ENCODE data around the gene HSPA12B.

The HSPA12B gene

GRCh38 chr20:3767110-3767426 lies 34.6 kb downstream of the HSPA12B start:
- no peak for DNase-seq (ENCODE audit: low read depth)

GRCh38 chr20:3767427-3768341 lies 35.2 kb downstream of the HSPA12B start, which contains the start of gene ADISSP:
ADISSP (minus strand) TSS chr20:3767753; CDS start chr20:3760100, 7,653 bp downstream.
- DNase-seq (ENCODE audit: low read depth): peak; percentile 88

- DNase-seq (ENCODE audit: low read depth): peak; percentile 69
These were observed 36.1 kb downstream of the HSPA12B start for GRCh38 chr20:3768342-3769130.

GRCh38 chr20:3771552-3772058 lies 39.1 kb downstream of the HSPA12B start:
- no peak for DNase-seq (ENCODE audit: low read depth)

- DNase-seq (ENCODE audit: low read depth): no peak
These were observed 43.1 kb downstream of the HSPA12B start for GRCh38 chr20:3775457-3776108.

- no peak for DNase-seq (ENCODE audit: low read depth)
These were observed 44.9 kb downstream of the HSPA12B start for GRCh38 chr20:3777381-3777715.

GRCh38 chr20:3777716-3778629 lies 45.5 kb downstream of the HSPA12B start:
- no peak for DNase-seq (ENCODE audit: low read depth)

GRCh38 chr20:3778976-3779375 lies 46.5 kb downstream of the HSPA12B start:
- no peak for DNase-seq (ENCODE audit: low read depth)

- DNase-seq (ENCODE audit: low read depth): peak; percentile 89
These were observed 48.8 kb downstream of the HSPA12B start, which contains the start of gene SPEF1 for GRCh38 chr20:3781153-3781910. SPEF1 (minus strand) TSS chr20:3781448; CDS start chr20:3781287, 161 bp downstream.

- DNase-seq (ENCODE audit: low read depth): no peak
These were observed 50.1 kb downstream of the HSPA12B start for GRCh38 chr20:3782597-3782996.

- no peak for DNase-seq (ENCODE audit: low read depth)
These were observed 50.6 kb downstream of the HSPA12B start for GRCh38 chr20:3783068-3783489.

- DNase-seq (ENCODE audit: low read depth): no peak
These were observed 51.2 kb downstream of the HSPA12B start for GRCh38 chr20:3783511-3784195.

- DNase-seq (ENCODE audit: low read depth): no peak
These were observed 51.9 kb downstream of the HSPA12B start for GRCh38 chr20:3784216-3784853.

GRCh38 chr20:3784863-3785239 lies 52.4 kb downstream of the HSPA12B start:
- DNase-seq (ENCODE audit: low read depth): no peak

- DNase-seq (ENCODE audit: low read depth): no peak
These were observed 53.0 kb downstream of the HSPA12B start for GRCh38 chr20:3785240-3786125.

- no peak for DNase-seq (ENCODE audit: low read depth)
These were observed 53.6 kb downstream of the HSPA12B start for GRCh38 chr20:3786126-3786484.

GRCh38 chr20:3786665-3787323 lies 54.3 kb downstream of the HSPA12B start, which contains the start of gene CENPB:
CENPB (minus strand) TSS chr20:3786740; CDS start chr20:3786483, 257 bp downstream.
- DNase-seq (ENCODE audit: low read depth): no peak
